Activated T-helper 1 cell treated with Interleukin-2 at 50 U/mL for 16 hours (primary cell): Measurements from ENCODE around the gene RBFOX1.

Source experiments
- DNase-seq: peaks from one replicate; pipeline ENCODE4 v3.0.0-alpha.2; 2020; ENCODE audit warnings: low read depth

Gene RBFOX1

GRCh38 chr16:7526736-7527135 lies 194.1 kb downstream of the RBFOX1 start:
- no peak for DNase-seq

- DNase-seq, result no peak
These were observed 199.9 kb downstream of the RBFOX1 start for GRCh38 chr16:7532534-7532933.

GRCh38 chr16:7534749-7535148 lies 202.1 kb downstream of the RBFOX1 start:
- no peak for DNase-seq

- DNase-seq, result no peak
These were observed 208.4 kb downstream of the RBFOX1 start for GRCh38 chr16:7541026-7541425.

GRCh38 chr16:7545251-7545650 lies 212.6 kb downstream of the RBFOX1 start:
- no peak for DNase-seq

GRCh38 chr16:7546948-7547347 lies 214.3 kb downstream of the RBFOX1 start:
- no peak for DNase-seq

- DNase-seq, result no peak
These were observed 215.1 kb downstream of the RBFOX1 start for GRCh38 chr16:7547736-7548135.

GRCh38 chr16:7548796-7549318 lies 216.2 kb downstream of the RBFOX1 start:
- no peak for DNase-seq

GRCh38 chr16:7550096-7550495 lies 217.5 kb downstream of the RBFOX1 start:
- no peak for DNase-seq

GRCh38 chr16:7555459-7555858 lies 222.8 kb downstream of the RBFOX1 start:
- DNase-seq, result no peak

- DNase-seq, result no peak
These were observed 229.3 kb downstream of the RBFOX1 start for GRCh38 chr16:7561908-7562405.

- no peak for DNase-seq
These were observed 233.7 kb downstream of the RBFOX1 start for GRCh38 chr16:7566360-7566759.

GRCh38 chr16:7571366-7571765 lies 238.7 kb downstream of the RBFOX1 start:
- DNase-seq, result no peak

GRCh38 chr16:7577588-7577987 lies 244.9 kb downstream of the RBFOX1 start:
- no peak for DNase-seq

GRCh38 chr16:7579454-7579853 lies 246.8 kb downstream of the RBFOX1 start:
- DNase-seq, result no peak

GRCh38 chr16:7581175-7581574 lies 248.5 kb downstream of the RBFOX1 start:
- no peak for DNase-seq

- no peak for DNase-seq
These were observed 250.8 kb downstream of the RBFOX1 start for GRCh38 chr16:7583396-7583795.

GRCh38 chr16:7584561-7584960 lies 251.9 kb downstream of the RBFOX1 start:
- DNase-seq, result no peak

- no peak for DNase-seq
These were observed 253.1 kb downstream of the RBFOX1 start for GRCh38 chr16:7585705-7586104.

- DNase-seq, result no peak
These were observed 258.3 kb downstream of the RBFOX1 start for GRCh38 chr16:7590934-7591333.

- DNase-seq, result no peak
These were observed 263.7 kb downstream of the RBFOX1 start for GRCh38 chr16:7596308-7596707.

GRCh38 chr16:7597677-7598076 lies 265.0 kb downstream of the RBFOX1 start:
- no peak for DNase-seq

GRCh38 chr16:7601100-7601499 lies 268.5 kb downstream of the RBFOX1 start:
- no peak for DNase-seq

- no peak for DNase-seq
These were observed 269.8 kb downstream of the RBFOX1 start for GRCh38 chr16:7602291-7602950.
